GM21447 (cell line): Measurements from ENCODE around the gene THSD7A.

ENCODE experiments used
- ATAC-seq: cut with Tn5 transposase; IDR thresholded peaks from one replicate; pipeline ENCODE4 v1.9.1; 2021; ENCODE audit not compliant: unreplicated experiment

THSD7A gene

GRCh38 chr7:11751807-11752389 is 80.1 kb downstream of the THSD7A start:
- no peak for ATAC-seq

DNA sequence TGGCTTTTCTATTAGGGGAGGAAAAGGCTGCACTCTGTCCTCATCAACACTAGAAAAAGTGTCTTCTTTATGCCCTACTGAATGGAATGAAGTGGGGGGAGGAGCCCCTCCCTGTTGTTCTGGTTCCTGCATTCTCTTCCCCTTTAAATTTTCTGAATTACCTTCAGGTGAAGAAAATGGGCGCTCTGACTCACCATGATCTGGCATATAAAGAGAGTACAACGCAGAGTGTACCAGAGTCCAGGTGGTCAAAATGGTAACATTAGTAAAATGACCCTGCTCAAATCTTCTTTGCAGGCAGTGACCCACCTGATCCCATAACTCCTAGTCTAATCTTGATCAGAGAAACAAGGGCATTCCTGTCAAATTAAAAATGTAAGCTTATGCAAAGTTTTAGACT is 80.7 kb downstream of the THSD7A start:
- no peak for ATAC-seq

- ATAC-seq: no peak
Measured at GRCh38 chr7:11750191-11750590, 81.8 kb downstream of the THSD7A start.

- ATAC-seq: no peak
Measured at GRCh38 chr7:11749629-11750028, 82.4 kb downstream of the THSD7A start.

DNA sequence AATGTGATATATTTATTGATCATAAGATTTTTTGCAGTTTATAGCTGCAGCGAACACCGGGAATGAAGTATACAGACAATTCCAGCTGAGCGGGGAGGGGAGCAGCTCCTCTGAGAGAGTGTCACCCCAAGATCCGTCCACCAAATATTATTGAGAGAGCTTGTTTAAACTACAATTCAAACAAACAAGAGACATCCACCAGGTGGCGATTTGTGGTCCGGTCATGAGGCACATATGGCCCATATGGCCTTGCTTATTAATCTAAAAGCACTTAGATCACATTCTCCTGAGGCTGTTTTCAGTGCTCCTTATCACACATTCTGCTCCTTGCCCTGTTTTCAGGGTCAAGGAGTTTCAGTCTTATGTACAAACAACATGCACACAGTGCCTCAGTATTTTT is 83.1 kb downstream of the THSD7A start:
- no peak for ATAC-seq

GRCh38 chr7:11747715-11748485 is 84.1 kb downstream of the THSD7A start:
- no peak for ATAC-seq

DNA sequence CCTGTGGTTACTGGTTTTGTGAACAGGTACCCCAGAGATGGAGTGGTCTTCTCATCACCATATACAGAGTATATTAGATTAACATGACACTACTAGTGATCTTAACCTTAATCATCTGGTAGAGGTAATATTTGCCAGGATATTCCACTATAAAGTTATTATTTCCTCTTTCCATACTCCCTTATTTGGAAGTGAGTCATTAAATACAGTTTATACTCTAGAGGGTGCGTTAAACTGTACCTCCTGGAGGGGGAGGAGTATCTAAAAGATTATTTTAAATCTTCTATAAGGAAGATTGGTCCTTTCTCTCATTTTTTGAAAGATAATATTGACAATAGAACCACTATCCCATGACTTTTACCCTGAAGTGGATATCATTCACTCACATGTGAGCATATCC is 85.4 kb downstream of the THSD7A start:
- no peak for ATAC-seq

- no peak for ATAC-seq
Measured at GRCh38 chr7:11743548-11743947, 88.5 kb downstream of the THSD7A start.

GRCh38 chr7:11743016-11743415 is 89.0 kb downstream of the THSD7A start:
- ATAC-seq: no peak

DNA sequence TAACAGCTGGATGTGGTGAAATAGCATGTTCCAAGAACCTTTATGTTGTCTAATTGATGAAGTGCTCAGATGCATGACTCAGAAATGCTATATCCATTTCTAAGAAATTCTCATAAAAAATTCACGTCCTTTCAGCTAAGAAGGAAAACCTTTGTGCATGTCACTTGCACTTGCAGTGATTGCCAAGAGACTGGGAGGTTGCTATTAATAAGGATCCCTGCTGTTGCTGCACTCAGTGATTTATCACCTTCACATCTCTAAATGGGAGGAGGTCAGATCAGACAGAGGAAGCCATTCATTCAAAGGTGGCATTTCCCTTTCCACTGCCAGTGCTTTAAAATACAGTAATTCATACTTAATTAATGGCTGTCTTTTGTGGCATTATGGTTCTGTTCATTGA is 89.5 kb downstream of the THSD7A start:
- no peak for ATAC-seq

- no peak for ATAC-seq
Measured at GRCh38 chr7:11737723-11738122, 94.3 kb downstream of the THSD7A start.

DNA sequence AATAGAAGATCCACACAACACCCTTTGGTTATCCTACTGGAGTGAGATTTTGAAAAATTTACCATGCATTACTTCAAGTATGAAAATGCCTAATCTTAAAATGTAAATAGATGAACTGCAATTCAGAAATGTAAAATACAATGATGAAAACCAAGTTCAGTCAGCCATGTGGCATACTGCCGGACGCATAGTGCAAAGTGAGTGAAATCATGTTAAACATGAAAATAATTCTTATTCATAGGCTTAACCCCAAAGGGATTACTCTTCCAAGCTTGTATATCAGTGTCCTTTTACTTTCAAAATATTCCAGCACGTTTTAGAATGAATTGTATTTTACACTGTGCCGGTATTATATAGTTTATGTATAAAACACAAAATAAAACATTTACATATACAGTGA is 99.8 kb downstream of the THSD7A start:
- no peak for ATAC-seq

DNA sequence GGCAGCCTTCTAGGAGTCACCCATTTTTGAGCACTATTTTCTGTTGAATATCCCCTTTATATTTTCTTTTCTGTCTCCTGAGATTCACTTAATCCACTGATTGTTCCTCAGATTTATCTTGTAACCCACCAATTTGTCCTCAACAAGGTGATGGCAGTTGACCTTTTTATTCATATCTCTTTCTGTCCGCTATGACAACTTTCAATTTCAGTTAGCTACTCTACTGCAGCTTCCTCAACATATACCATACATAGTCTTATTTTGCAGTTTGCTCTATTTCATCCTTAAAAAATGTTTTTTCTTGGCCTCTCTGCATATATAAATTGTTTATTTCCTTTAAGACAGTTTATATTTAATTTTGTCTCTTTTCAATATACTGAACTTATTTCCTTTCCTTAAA is 101.3 kb downstream of the THSD7A start:
- ATAC-seq: no peak

DNA sequence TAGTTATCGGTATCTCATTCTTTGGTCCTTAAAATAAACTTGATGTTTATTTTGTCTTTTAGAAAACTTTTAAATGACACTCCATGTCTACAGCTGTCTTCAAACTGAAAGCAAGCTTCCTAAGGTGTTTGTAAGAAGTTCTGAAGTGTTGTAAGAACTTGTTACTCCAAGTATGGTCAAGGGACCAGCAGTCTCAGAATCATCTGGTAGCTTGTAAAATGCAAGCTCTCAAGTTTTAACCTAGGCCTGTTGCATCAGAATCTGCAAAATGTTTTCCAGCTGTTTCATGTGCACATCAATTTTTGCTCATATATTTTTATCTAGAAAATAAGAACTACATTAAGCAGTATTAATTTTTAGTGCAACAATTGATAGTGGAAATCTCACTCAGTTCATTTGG is 104.1 kb downstream of the THSD7A start:
- no peak for ATAC-seq

- no peak for ATAC-seq
Measured at GRCh38 chr7:11726794-11727155, 105.2 kb downstream of the THSD7A start.

DNA sequence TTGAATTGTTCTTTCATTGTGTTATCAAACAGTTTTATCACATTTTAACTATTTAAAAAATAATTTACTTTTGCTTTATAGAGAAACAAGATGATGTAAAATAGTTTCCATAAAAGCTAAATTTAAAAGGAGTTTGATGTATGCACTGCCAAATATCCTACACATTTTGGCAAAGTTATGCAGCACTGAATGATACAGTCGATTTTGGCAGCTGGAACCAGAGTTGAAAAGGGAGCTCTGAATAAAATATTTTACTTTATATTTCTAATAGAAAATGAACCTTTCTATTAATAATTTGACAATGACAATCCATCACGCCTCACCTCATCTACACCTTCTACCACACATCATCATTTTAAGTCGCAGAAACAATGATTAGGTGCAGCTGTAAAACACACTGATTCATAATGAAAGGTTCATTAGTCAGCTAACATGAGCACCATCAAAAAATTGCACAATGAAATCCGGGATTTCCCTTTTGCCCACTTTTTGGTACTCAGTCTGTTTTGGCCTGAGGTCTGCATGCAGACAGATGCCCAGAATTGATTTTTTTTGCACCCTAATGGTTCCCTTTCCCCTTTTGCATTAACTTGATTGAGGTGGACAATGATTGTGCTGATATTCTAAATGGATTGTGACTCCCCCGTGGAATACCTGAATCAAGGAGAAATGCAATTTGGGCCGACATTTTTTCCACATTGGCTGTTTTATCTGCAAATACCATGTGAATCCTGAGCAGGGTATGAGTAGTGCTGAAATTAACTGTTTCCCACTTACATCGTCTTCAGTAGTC is 105.8 kb downstream of the THSD7A start:
- no peak for ATAC-seq

GRCh38 chr7:11716185-11716584 is 115.8 kb downstream of the THSD7A start:
- no peak for ATAC-seq

GRCh38 chr7:11714676-11715075 is 117.3 kb downstream of the THSD7A start:
- no peak for ATAC-seq

- ATAC-seq: no peak
Measured at GRCh38 chr7:11714205-11714604, 117.8 kb downstream of the THSD7A start.

DNA sequence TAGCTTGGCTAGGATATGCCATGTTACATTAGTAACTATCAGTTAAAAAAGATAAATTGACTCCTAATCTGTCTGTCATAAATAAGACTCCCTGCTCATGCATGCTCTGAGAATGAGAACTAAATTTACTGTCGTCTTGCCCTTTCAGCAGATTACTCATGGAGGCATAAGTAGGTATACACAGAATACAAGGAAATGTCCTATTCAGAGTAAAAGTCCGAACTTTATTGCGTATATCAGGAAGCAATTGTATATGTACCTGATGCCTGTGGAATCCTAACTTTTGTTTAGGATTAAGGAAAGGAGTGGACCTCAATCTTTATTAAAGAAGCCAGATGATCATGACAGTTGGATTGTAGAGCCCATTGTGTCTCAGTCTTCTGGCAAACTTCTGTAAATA is 118.6 kb downstream of the THSD7A start:
- no peak for ATAC-seq

DNA sequence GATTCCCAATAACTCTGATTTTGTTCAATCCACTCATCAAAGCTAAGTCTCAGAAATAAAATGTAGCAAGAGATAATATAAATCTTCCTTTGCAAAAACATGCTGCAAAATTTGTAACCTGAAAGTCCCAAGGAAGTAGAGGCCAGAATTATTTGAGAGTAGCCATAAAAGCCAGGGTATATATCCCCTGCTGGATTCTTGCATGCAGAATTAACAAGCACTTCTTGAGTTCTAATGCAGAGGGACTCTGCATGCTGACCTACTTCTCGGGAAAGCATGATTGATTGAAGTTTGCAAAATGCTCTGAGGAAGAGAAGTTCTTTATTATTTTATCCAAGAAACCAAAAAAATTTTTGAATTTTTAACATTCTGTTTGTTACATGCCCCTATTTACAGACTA is 121.6 kb downstream of the THSD7A start:
- no peak for ATAC-seq

GRCh38 chr7:11709196-11709595 is 122.8 kb downstream of the THSD7A start:
- no peak for ATAC-seq
